ENCODE results near the gene MYOZ3.

MYOZ3 gene

GRCh38 chr5:150623878-150624216 is 37.2 kb upstream of the MYOZ3 start:
- H3K27ac Mint-ChIP-seq = no peak overlapping the region

GRCh38 chr5:150624334-150625163 is 36.5 kb upstream of the MYOZ3 start:
- Mint-ChIP-seq H3K4me3 (peak overlapping the region; percentile 83), H3K27ac (no peak overlapping the region), H3K4me1 (peaks cover 19% of the 10 kb centered on the region), H3K36me3 (no peaks in the 10 kb centered on the region), H3K27me3 (no peaks in the 10 kb centered on the region), H3K9me3 (no peaks in the 10 kb centered on the region)

More at GRCh38 chr5:150623878-150624216, 37.2 kb upstream of the MYOZ3 start:
- Mint-ChIP-seq H3K4me3 (peak overlapping the region; percentile 83), H3K36me3 (no peaks in the 10 kb centered on the region), H3K9me3 (no peaks in the 10 kb centered on the region), H3K27me3 (no peaks in the 10 kb centered on the region), H3K4me1 (peaks cover 19% of the 10 kb centered on the region)

- Mint-ChIP-seq H3K4me3 (peak overlapping the region; percentile 42), H3K9me3 (no peaks in the 10 kb centered on the region), H3K27me3 (no peaks in the 10 kb centered on the region), H3K4me1 (peaks cover 19% of the 10 kb centered on the region), H3K36me3 (no peaks in the 10 kb centered on the region), H3K27ac (no peak overlapping the region)
Observed at GRCh38 chr5:150625164-150625535, 35.9 kb upstream of the MYOZ3 start.

- Mint-ChIP-seq H3K27ac (no peak overlapping the region), H3K36me3 (no peaks in the 10 kb centered on the region), H3K4me1 (peaks cover 19% of the 10 kb centered on the region), H3K4me3 (no peak overlapping the region), H3K27me3 (no peaks in the 10 kb centered on the region), H3K9me3 (no peaks in the 10 kb centered on the region)
Observed at GRCh38 chr5:150625831-150626746, 35.0 kb upstream of the MYOZ3 start.

GRCh38 chr5:150626853-150627276 is 34.2 kb upstream of the MYOZ3 start:
- Mint-ChIP-seq H3K27ac (no peak overlapping the region), H3K4me3 (no peak overlapping the region), H3K36me3 (no peaks in the 10 kb centered on the region), H3K9me3 (no peaks in the 10 kb centered on the region), H3K4me1 (peaks cover 19% of the 10 kb centered on the region), H3K27me3 (no peaks in the 10 kb centered on the region)

- H3K27me3 Mint-ChIP-seq = no peaks in the 10 kb centered on the region
- H3K27ac Mint-ChIP-seq = no peak overlapping the region
- H3K4me1 Mint-ChIP-seq = peaks cover 16% of the 10 kb centered on the region
- H3K9me3 Mint-ChIP-seq = no peaks in the 10 kb centered on the region
- no peaks in the 10 kb centered on the region for H3K36me3 Mint-ChIP-seq
- H3K4me3 Mint-ChIP-seq = no peak overlapping the region
Observed at GRCh38 chr5:150627731-150628545, 33.1 kb upstream of the MYOZ3 start.

GRCh38 chr5:150628936-150629485 is 32.0 kb upstream of the MYOZ3 start:
- H3K27me3 Mint-ChIP-seq = no peaks in the 10 kb centered on the region
- H3K27ac Mint-ChIP-seq = peak overlapping the region; percentile 6
- peaks cover 5% of the 10 kb centered on the region for H3K4me1 Mint-ChIP-seq
- H3K36me3 Mint-ChIP-seq = no peaks in the 10 kb centered on the region
- H3K4me3 Mint-ChIP-seq = no peak overlapping the region
- H3K9me3 Mint-ChIP-seq = no peaks in the 10 kb centered on the region

- H3K9me3 Mint-ChIP-seq = no peaks in the 10 kb centered on the region
- no peaks in the 10 kb centered on the region for H3K27me3 Mint-ChIP-seq
- H3K4me3 Mint-ChIP-seq = no peak overlapping the region
- H3K27ac Mint-ChIP-seq = no peak overlapping the region
- H3K4me1 Mint-ChIP-seq = no peaks in the 10 kb centered on the region
- no peaks in the 10 kb centered on the region for H3K36me3 Mint-ChIP-seq
Observed at GRCh38 chr5:150630016-150630415, 31.0 kb upstream of the MYOZ3 start.

- H3K27me3 Mint-ChIP-seq = no peaks in the 10 kb centered on the region
- no peaks in the 10 kb centered on the region for H3K4me1 Mint-ChIP-seq
- no peak overlapping the region for H3K4me3 Mint-ChIP-seq
- H3K27ac Mint-ChIP-seq = no peak overlapping the region
- H3K36me3 Mint-ChIP-seq = no peaks in the 10 kb centered on the region
- H3K9me3 Mint-ChIP-seq = no peaks in the 10 kb centered on the region
Observed at GRCh38 chr5:150630461-150631325, 30.4 kb upstream of the MYOZ3 start.

- Mint-ChIP-seq H3K4me1 (no peaks in the 10 kb centered on the region), H3K27ac (no peak overlapping the region)
Observed at GRCh38 chr5:150631326-150631701, 29.7 kb upstream of the MYOZ3 start.

GRCh38 chr5:150632305-150633160 is 28.5 kb upstream of the MYOZ3 start:
- Mint-ChIP-seq H3K4me1 (no peaks in the 10 kb centered on the region), H3K27ac (no peak overlapping the region), H3K4me3 (no peak overlapping the region), H3K9me3 (no peaks in the 10 kb centered on the region), H3K36me3 (no peaks in the 10 kb centered on the region), H3K27me3 (no peaks in the 10 kb centered on the region)

More at GRCh38 chr5:150631326-150631701, 29.7 kb upstream of the MYOZ3 start:
- H3K9me3 Mint-ChIP-seq = no peaks in the 10 kb centered on the region
- no peak overlapping the region for H3K4me3 Mint-ChIP-seq
- no peaks in the 10 kb centered on the region for H3K36me3 Mint-ChIP-seq
- no peaks in the 10 kb centered on the region for H3K27me3 Mint-ChIP-seq

GRCh38 chr5:150633429-150633828 is 27.6 kb upstream of the MYOZ3 start:
- no peak overlapping the region for H3K4me3 Mint-ChIP-seq
- H3K27ac Mint-ChIP-seq = no peak overlapping the region
- no peaks in the 10 kb centered on the region for H3K27me3 Mint-ChIP-seq

GRCh38 chr5:150636391-150637244 is 24.4 kb upstream of the MYOZ3 start:
- Mint-ChIP-seq H3K9me3 (no peaks in the 10 kb centered on the region), H3K36me3 (no peaks in the 10 kb centered on the region), H3K27ac (no peak overlapping the region), H3K4me1 (no peaks in the 10 kb centered on the region), H3K4me3 (no peak overlapping the region), H3K27me3 (no peaks in the 10 kb centered on the region)

More at GRCh38 chr5:150633429-150633828, 27.6 kb upstream of the MYOZ3 start:
- Mint-ChIP-seq H3K36me3 (no peaks in the 10 kb centered on the region), H3K4me1 (no peaks in the 10 kb centered on the region), H3K9me3 (no peaks in the 10 kb centered on the region)

Data from activated naive CD4-positive, alpha-beta T cell treated with anti-CD3 and anti-CD28 coated beads, Interleukin-2, amount 50 U/mL, for 24 hours (primary cell).